Stimulated activated CD4-positive, alpha-beta T cell treated with anti-CD3 and anti-CD28 coated beads, Interleukin-1b, Interleukin-23, amount 100 ng/mL, for 48 hours (primary cell): ENCODE results near the gene ACADM.
"Not testable (repeated sequence)": the region's sequence is repeated elsewhere in the genome, so short reads cannot be mapped to it uniquely, and the experiment has no call there.

ENCODE experiments used
- DNase-seq: peaks from one replicate; pipeline ENCODE4 v3.0.0-alpha.2; 2020

The ACADM gene

DNA sequence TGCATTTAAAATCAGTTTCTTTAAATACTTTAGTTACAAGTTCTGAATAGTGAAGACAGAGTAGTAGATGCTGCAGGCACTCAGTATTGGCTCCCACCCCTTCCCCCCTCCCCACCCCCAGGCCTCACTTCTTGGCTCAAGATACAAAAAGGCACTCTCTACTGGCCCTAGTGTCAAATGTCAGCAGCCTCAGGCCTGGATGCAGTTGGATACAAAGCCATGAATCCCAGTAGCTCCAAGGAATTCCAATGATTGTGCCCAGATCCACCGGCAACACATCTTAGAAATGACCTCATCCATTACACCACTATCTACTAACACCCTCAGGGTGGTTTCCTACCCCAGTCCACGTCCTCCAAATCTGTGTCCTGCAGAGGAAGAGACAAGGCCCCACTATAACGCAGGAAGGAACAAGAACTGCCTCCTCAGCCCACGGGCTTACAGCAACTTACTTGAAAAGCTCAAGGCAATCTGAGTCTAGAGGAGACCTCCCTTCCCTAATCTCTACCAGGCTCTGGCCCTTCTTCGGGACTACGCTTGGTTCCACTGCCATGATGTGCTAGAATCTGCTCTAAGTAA, 17.6 kb downstream of the ACADM start:
- DNase-seq: no peak

DNA sequence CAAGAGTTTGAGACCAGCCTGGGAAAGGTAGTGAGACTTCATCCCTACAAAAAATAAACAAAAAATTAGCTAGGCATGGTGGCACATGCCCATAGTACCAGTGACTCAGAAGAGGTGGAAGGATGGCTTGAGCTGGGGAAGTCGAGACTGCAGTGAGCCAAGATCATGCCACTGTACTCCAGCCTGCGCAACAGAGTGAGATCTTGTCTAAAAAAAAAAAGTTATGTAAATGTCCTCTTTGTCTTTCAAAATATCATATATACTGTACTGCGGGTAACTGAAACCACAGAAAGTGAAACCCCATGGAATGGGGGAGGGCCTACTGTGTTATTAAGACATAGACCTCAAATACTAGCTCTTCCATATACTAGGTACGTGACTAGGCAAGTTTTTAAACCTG, 20.8 kb downstream of the ACADM start:
- no peak for DNase-seq

DNA sequence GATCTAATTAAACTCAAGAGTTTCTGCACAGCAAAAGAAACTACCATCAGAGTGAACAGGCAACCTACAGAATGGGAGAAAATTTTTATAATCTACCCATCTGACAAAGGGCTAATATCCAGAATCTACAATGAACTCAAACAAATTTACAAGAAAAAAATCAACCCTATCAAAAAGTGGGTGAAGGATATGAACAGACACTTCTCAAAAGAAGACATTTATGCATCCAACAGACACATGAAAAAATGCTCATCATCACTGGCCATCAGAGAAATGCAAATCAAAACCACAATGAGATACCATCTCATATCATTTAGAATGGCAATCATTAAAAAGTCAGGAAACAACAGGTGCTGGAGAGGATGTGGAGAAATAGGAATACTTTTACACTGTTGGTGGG, 32.7 kb downstream of the ACADM start:
- DNase-seq: not testable (repeated sequence)

DNA sequence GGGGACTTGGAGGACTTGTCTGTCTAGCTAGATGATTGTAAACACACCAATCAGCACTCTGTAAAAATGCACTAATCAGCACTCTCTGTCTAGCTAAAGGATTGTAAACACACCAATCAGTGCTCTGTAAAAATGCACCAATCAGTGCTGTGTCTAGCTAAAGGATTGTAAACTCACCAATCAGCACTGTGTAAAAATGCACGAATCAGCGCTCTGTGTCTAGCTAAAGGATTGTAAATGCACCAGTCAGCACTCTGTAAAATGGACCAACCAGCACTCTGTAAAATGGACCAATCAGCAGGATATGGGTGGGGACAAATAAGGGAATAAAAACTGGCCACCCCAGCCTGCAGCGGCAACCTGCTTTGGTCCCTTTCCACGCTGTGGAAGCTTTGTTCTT, 34.0 kb downstream of the ACADM start:
- DNase-seq: not testable (repeated sequence)

DNA sequence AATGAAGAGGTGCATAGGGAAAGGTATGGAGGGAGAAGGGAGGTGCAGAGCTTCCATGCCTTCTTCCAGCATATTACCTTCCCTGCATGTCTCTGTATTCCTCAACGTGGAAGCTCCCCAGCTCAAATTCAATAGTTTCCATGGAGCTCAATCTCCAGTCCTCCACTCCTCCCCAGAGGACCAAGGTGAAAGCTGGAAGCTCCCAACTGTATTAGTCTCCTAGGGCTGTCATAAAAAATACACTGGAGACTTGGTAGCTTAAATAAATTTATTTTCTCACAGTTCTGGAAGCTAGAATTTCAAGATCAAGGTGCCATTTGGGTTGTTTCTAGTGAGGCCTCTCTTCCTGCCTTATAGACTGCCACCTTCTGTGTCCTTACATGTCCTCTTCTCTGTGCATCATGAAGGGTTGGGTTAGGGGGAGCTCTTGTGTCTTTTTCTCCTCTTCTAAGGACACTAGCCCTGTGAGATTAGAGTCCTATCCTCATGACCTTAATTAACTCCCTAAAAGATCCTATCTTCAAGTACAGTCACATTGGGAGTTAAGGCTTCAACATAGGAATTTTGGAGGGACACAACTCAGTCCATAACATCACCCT, 39.6 kb downstream of the ACADM start:
- DNase-seq: no peak

DNA sequence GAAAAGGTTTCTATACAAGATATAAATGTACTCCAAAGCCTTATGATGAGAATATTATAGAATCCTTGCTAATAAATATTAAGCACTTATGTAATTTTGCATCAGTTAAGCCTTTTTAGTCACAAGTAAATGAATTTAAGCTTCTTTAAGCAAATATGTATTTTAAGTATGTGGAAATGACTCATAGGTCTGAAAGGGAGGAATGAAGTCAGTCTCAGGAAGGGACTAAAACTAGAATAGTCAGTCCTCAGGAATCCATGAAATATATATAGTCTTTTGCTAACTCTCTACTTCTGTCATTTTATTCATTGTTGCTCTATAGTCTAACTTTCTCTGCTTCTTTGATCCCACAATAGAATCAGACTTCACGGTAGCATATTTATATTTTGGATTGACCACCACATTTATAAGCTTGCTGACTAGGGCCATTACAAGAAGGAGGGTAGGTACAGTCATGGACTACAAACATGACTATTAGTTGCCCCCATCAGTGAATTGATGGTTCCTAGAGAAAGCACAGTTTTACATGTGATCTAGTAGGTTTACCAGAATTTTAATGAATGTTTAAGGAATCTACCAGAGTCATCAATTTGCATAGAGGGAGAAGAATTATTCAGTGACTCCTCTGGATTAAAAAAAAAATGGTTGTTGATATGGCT, 41.3 kb downstream of the ACADM start:
- DNase-seq: no peak

DNA sequence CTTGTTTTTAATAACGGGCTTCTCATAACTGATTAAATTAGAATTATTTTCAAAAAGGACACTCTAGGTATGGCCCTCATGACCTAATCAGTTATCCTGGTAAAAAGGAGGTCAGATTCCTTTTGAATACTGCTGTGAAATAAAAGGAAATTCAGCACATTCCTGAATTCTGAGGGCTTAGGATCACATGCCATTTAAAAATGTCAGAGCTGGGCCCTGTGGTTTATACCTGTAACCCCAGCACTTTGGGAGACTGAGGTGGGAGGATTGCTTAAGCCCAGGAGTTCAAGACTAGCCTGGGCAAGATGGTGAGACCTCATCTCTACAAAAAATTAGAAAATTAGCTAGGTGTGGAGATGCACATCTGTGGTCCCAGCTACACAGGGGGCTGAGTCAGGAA, 43.5 kb downstream of the ACADM start:
- no peak for DNase-seq

DNA sequence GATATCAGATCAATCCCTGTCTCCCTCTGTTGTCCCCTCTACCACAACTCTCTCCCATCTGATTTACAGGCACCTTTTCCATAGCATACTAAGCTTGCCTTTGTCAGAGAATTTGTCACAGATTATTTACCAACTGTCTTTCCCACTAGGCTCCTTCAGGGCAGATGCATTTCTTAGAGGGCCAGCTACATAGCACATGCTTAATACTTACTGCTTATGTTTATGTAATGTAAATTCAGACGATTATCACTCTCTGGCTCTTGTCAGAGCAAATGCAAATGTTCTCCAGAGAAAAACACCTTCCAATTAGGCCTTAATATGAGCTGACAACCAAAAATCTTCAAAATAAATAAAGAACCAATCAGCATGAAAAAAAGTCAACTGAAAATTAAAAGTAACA, 46.3 kb downstream of the ACADM start:
- DNase-seq: no peak

DNA sequence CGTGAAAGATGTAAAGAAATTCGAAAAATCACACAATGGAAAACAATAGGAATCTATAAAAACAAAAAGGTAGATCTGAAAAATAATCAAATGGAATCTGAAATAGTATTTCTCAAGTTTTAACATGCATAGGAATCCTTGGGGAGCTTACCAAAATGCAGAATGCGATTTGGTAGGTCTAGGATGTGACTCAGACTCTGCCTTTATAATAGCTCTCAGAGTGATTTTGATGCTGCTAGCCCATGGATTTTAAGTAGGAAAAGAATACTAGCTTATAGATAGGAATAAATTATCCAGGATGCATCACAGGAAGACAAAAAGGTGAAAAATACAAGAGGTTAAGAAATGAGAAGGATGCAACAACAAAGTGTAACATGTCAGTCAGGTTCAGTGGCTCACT, 47.5 kb downstream of the ACADM start:
- DNase-seq: no peak

DNA sequence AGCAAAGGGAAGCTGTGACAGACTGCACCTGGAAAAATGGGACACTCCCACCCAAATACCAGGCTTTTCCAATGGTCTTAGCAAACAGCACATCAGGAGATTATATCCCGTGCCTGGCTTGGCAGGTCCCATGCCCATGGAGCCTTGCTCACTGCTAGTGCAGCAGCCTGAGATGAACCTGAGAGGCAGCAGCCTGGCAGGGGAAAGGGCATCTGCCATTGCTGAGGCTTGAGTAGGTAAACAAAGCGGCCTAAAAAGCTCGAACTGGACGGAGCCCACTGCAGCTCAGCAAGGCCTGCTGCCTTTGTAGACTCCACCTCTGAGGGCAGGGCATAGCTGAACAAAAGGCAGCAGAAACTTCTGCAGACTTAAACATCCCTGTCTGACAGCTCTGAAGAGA, 53.3 kb downstream of the ACADM start:
- DNase-seq: not testable (repeated sequence)

DNA sequence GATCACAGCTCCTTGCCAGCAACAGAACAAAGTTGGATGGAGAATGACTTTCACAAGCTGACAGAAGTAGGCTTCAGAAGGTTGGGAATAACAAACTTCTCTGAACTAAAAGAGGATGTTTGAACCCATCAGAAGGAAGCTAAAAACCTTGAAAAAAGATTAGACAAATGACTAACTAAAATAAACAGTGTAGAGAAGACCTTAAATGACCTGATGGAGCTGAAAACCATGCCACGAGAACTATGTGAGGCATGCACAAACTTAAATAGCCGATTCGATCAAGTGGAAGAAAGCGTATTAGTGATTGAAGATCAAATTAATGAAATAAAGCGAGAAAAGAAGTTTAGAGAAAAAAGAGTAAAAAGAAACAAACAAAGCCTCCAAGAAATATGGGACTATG, 54.2 kb downstream of the ACADM start:
- DNase-seq: not testable (repeated sequence)

DNA sequence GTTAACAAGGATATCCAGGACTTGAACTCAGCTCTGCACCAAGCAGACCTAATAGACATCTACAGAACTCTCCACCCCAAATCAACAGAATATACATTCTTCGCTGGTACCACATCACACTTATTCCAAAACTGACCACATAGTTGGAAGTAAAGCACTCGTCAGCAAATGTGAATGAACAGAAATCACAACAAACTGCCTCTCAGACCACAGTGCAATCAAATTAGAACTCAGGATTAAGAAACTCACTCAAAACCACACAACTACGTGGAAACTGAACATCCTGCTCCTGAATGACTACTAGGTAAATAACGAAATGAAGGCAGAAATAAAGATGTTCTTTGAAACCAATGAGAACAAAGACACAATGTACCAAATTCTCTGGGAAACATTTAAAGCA, 55.7 kb downstream of the ACADM start:
- not testable (repeated sequence) for DNase-seq

DNA sequence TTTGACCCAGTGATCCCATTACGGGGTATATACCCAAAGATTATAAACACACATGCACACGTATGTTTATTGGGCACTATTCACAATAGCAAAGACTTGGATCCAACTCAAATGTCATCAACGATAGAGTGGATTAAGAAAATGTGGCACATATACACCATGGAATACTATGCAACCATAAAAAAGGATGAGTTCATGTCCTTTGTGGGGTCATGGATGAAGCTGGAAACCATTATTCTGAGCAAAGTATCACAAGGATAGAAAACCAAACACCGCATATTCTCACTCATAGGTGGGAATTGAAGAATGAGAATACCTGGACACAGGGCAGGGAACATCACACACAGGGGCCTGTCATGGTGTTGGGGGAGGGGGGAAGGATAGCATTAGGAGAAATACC, 59.4 kb downstream of the ACADM start:
- not testable (repeated sequence) for DNase-seq

DNA sequence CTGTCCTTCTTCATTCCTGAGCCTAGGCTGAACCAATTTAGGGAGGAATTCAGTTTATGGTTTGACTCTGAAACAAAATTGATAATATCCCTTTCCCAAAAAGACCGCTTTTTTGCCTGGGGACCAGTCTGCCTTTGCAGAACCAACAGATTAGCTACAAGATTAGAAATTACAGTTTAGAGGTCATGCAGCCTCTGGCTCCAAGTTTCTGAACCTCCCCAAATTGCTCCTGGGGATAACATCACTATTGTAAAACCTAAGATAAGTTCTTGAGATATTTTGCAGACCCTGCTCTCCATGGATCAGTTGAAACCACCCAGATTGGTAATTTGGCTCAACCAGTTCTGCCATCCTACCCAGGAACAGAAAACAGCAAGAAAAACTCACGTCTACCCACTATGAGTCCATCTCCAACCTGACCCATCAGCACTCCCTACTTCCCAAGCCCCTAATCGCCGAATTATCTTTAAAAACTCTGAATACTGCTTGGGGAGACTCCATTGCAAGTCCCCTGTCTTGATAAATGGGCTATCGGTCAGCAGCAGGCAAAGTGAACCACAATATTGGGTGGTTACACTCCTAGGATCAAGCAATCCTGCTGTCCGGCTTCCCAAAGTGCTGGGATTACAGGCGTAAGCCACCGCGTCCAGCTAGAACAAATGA, 60.9 kb downstream of the ACADM start:
- no peak for DNase-seq

DNA sequence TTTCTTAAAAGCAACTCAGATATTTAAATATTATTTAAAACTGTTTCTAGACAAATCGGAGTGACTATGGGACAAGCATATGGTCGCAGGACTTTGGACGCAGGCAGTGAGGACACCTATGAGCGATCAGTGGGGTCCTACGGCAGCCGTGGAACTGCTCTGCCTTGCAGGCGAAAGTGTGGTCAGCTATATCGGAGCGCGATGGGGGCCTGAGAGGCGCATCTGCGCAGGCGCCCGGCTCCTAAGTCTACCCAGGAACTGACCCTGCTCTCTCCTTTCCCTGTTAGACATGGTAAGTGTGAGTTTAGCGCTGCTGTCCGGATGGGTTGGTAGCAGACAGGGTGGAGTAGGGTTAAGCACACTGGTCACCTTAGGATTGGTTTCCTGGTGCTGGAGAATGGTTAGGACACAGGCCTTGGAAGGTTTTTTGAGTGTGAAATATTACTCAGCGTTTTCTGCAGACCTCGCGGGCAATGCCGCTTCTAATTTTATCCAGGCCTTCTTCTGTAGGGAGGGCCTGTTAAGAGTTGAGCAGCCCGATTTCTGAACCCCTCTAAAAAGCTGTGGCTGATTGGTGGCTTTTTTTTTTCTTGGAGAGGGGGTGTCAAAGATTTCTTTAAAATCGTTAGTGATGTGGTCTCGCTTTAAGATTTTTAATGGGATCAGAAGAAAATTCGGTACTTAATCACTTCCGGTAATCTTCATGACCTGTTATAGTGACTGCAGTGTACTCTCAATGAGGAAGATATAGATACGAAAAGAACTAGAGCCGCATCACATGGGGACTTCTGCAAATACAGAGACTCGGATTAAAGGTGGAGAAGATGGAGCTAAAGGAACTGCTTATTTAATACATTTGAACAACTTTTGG, 61.7 kb downstream of the ACADM start, which contains the start of gene RABGGTB:
RABGGTB (plus strand) TSS at position 274 of the 871 bp plus-strand sequence; CDS start at position 290, 16 bp downstream.
- peak; percentile 95 for DNase-seq

DNA sequence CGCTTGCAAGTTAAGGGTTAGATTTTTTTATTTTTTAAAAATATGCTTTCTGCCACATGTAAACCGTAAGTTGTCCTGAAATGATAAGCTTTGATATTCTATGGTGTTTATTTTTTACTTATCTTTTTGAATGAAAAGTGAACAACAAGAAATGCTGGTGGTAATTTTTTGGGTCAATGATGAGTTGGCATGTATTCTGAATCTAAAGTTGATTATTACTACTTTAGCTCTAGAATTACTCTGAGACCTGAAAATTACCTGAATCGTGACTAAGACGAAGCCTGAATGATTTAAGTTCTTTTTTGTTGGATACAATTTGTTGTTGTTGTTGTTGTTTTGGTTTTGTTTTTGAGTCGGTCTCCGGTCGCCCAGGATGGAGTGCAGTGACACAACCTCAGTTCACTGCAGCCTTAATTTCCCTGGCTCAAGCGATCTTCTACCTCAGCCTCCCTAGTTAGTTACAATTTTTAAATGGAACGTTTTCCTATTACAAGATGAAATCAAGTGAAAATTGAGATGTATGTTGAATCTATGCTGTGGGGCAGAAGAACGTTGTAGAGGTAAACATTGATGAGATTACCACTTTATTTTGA, 62.5 kb downstream of the ACADM start:
- DNase-seq: no peak

DNA sequence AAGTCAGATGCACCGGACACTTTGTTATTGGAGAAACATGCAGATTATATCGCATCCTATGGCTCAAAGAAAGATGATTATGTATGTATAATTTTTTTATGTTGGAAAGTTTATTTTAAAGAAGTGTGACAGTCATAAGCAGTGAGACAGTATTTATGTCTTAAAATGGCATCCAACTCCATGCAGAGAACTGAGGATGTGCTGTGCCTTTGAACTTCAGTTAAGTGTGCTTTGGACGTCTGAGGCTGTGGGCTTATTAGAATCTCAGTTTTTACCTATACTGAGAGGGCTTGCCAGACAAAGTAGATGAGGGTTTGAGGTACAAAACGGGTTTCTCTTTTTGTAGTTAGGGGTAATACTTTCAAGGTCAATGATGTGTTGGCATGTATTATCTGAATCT, 63.0 kb downstream of the ACADM start:
- no peak for DNase-seq

DNA sequence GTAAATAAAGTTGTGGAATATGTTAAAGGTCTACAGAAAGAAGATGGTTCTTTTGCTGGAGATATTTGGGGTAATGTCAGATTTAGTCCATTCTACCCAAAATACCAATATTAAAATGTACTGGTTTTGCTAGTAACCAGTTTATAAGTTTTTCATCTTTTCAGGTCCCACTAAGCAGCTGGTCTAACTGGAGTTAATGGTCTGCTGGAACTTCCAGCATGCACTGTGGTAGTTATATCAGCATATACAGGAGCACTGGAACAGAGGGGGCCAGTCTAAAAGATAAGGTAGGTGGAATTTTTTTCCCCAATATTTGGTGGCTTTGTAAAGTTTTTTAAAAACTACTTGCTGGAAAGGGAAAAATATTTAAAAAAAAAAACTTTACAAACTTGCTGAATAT, 65.5 kb downstream of the ACADM start:
- DNase-seq: no peak

DNA sequence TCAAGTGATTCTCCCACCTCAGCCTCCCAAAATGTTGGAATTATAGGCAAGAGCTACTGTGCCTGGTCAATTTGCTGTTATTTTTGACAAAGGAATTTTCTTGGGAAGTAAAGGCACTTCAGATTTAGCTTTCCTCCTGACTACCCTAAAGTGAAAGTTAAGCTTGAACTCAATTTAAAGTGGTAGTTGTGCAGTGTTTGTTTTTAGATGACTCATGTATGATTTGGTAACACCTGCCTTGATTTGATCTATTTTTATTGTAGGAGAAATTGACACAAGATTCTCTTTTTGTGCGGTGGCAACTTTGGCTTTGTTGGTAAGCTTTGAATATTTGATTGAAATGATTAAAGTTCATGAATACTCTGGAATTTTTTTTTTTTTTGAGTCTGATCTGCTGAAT, 66.5 kb downstream of the ACADM start:
- DNase-seq: no peak

DNA sequence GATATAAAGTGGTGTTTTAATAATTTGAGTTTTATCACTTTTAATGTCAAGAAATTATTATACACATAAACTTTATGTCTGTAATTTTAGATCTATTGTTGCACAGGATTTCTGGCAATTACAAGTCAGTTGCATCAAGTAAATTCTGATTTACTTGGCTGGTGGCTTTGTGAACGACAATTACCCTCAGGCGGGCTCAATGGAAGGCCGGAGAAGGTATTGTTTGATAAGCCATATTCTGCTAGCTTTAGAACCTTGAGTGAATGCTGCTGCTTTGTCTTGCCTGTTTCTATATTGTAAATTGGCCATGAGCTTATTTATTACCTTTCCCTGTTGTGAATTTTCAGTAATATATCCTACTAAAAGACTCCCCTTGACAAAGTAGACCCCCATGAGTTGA, 67.6 kb downstream of the ACADM start:
- DNase-seq: no peak

DNA sequence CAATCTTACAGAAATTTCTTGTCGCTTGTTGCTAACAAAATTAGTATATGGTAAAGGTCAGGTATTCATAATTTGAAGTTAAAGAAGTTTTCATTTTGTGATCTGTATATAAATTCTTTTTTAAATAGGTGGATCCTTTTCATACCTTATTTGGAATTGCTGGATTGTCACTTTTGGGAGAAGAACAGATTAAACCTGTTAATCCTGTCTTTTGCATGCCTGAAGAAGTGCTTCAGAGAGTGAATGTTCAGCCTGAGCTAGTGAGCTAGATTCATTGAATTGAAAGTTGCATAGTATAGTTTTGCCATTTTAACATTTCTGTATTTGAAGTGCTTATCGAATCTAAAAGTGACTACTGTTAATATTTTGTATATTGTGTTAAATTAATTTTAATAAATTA, 69.9 kb downstream of the ACADM start:
- no peak for DNase-seq

DNA sequence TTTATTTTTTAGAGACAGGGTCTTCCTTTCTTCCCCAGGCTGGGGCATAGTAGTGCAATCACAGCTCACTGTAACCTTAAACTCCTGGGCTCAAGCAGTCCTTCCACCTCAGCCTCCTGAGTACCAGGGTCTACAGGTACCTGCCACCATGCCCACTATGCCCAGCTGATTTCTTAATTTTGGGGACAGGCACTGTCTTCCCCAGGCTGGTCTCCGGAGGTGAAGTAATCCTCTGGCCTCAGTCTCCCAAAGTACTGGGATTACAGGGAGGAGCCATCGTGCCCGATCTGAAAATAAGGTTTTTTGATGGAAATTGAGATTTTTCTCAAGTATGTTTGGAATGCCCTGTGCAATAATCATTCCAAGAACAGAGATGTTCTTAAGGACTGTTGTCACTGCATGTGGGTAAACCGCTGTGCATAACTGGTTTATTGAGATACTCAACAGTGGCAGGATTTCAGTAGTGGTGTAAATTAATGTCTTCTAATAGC, 71.2 kb downstream of the ACADM start:
- DNase-seq: no peak
